H1 (cell line): Measurements from ENCODE around the gene STK31. TPM values are rescaled to one million over a fixed set of nuclear protein-coding genes. Genes with fewer than 3 reads are reported as not detected.

Source experiments
- CTCF ChIA-PET: fragments of 300-600 bp; sonication (Branson Sonifier 250); formaldehyde crosslinking; loops from one replicate; lab custom pipeline; 2021; ENCODE audit not compliant: partially characterized antibody; lab: Charles Lee
- POLR2A ChIA-PET: fragments of 300-600 bp; sonication (Branson Sonifier 250); formaldehyde crosslinking; loops from one replicate; lab custom pipeline; 2021; ENCODE audit warnings: inconsistent platforms; ENCODE audit not compliant: partially characterized antibody; lab: Charles Lee
- DNase-seq, 2 experiments: peaks; one replicate each; pipeline versions ENCODE4 v3.0.0 to v3.0.0-alpha.2; 2010 to 2022; ENCODE audit warnings: low spot score in 2 of 2, low read depth in 1 of 2, mixed read lengths in 1 of 2
- FAIRE-seq: peaks from 2 replicates; lab custom pipeline; 2011; peaks lifted over from hg19 to GRCh38; lab: Jason Lieb, UNC
- H2AFZ ChIP-seq: 2 replicates; pipeline ENCODE4 v1.8.1; 2012; ENCODE audit warnings: low read length, inconsistent platforms
- H2AK5ac ChIP-seq: 2 replicates; pipeline ENCODE4 v1.6.1; 2013; ENCODE audit warnings: low read depth, low read length
- H2BK120ac ChIP-seq: replicated peaks from 2 replicates; pipeline ENCODE3; 2013; ENCODE audit warnings: low read depth, low read length, inconsistent platforms
- H2BK12ac ChIP-seq: 2 replicates; pipeline ENCODE4 v1.6.1; 2013; ENCODE audit warnings: low read depth, low read length
- H2BK15ac ChIP-seq: 2 replicates; pipeline ENCODE4 v1.6.1; 2013; ENCODE audit warnings: low read length
- H2BK20ac ChIP-seq: 2 replicates; pipeline ENCODE4 v1.6.1; 2013; ENCODE audit warnings: low read length
- H2BK5ac ChIP-seq: 2 replicates; pipeline ENCODE4 v1.6.1; 2013; ENCODE audit warnings: low read depth, low read length
- H3K14ac ChIP-seq: 2 replicates; pipeline ENCODE4 v1.6.1; 2013; ENCODE audit warnings: inconsistent platforms; ENCODE audit not compliant: insufficient read length
- H3K18ac ChIP-seq: 2 replicates; pipeline ENCODE4 v1.6.1; 2013; ENCODE audit warnings: low read length; ENCODE audit errors: extremely low read depth
- H3K23ac ChIP-seq: 2 replicates; pipeline ENCODE4 v1.6.1; 2013; ENCODE audit warnings: inconsistent platforms; ENCODE audit not compliant: insufficient read length
- H3K23me2 ChIP-seq: 2 replicates; pipeline ENCODE4 v1.6.1; 2013; ENCODE audit warnings: low read depth, low read length
- H3K27ac ChIP-seq: 2 replicates; pipeline ENCODE4 v1.6.1; 2011; ENCODE audit warnings: low read depth, low read length, inconsistent platforms
- H3K27me3 ChIP-seq, 4 experiments: replicated peaks in 1 of 4; 1 replicate in 1 of 4; 2 replicates in 3 of 4; pipeline versions ENCODE4 v1.6.1 to v1.8.1; 2011 to 2013; ENCODE audit warnings: low read length in 3 of 4, mild to moderate bottlenecking in 3 of 4, inconsistent platforms in 2 of 4, mixed read lengths in 2 of 4, moderate library complexity in 1 of 4; ENCODE audit not compliant: control insufficient read depth in 3 of 4, insufficient read depth in 3 of 4; ENCODE audit errors: extremely low read depth in 1 of 4
- H3K36me3 ChIP-seq, 4 experiments: 2 replicates each; pipeline versions ENCODE4 v1.6.1 to v1.8.1; 2011 to 2013; ENCODE audit warnings: mild to moderate bottlenecking in 4 of 4, low read length in 3 of 4, moderate library complexity in 2 of 4, control low read depth in 1 of 4, inconsistent platforms in 1 of 4; ENCODE audit not compliant: insufficient read depth in 4 of 4, control insufficient read depth in 2 of 4
- H3K4ac ChIP-seq: replicated peaks from 2 replicates; pipeline ENCODE3; 2013; ENCODE audit warnings: low read length, low read depth, mixed read lengths, inconsistent platforms; ENCODE audit not compliant: insufficient read length
- H3K4me1 ChIP-seq, 4 experiments: replicated peaks in 1 of 4; 1 replicate in 1 of 4; 2 replicates in 3 of 4; pipeline versions ENCODE4 v1.6.1 to v1.8.1; 2011 to 2013; ENCODE audit warnings: low read length in 3 of 4, inconsistent platforms in 2 of 4, mixed read lengths in 1 of 4; ENCODE audit not compliant: insufficient read depth in 4 of 4, control insufficient read depth in 3 of 4
- H3K4me2 ChIP-seq, 2 experiments: 2 replicates each; pipeline versions ENCODE4 v1.6.1 to v1.8.1; 2011 to 2013; ENCODE audit warnings: low read depth in 2 of 2, low read length in 2 of 2, control low read depth in 1 of 2, inconsistent platforms in 1 of 2, mild to moderate bottlenecking in 1 of 2; ENCODE audit not compliant: insufficient read depth in 1 of 2
- H3K4me3 ChIP-seq, 4 experiments: fragments of 200-600, 300-600 bp in 1 of 4; sonication (generic), shearing (Covaris generic), sonication (Bioruptor Twin) in 1 of 4; 2 replicates each; pipeline versions ENCODE4 v1.5.1 to v1.8.1; 2011 to 2016; ENCODE audit warnings: low read length in 4 of 4, low read depth in 3 of 4, control low read depth in 2 of 4, inconsistent platforms in 2 of 4, mild to moderate bottlenecking in 2 of 4, mixed read lengths in 1 of 4, moderate library complexity in 1 of 4; ENCODE audit not compliant: insufficient read depth in 2 of 4; ENCODE audit errors: extremely low read depth in 1 of 4
- H3K56ac ChIP-seq: replicated peaks from 2 replicates; pipeline ENCODE3; 2013; ENCODE audit warnings: low read depth, mild to moderate bottlenecking, mixed read lengths, low read length, inconsistent platforms; ENCODE audit not compliant: insufficient read length
- H3K79me1 ChIP-seq: 2 replicates; pipeline ENCODE4 v1.6.1; 2013; ENCODE audit warnings: low read depth, low read length, control low read depth
- H3K79me2 ChIP-seq, 2 experiments: 2 replicates each; pipeline versions ENCODE4 v1.6.1 to v1.8.1; 2012 to 2013; ENCODE audit warnings: low read length in 2 of 2, mild to moderate bottlenecking in 2 of 2, inconsistent platforms in 1 of 2; ENCODE audit not compliant: insufficient read depth in 2 of 2, control insufficient read depth in 1 of 2
- H3K9ac ChIP-seq, 4 experiments: replicated peaks in 1 of 4; 1 replicate in 1 of 4; 2 replicates in 3 of 4; pipeline versions ENCODE4 v1.6.1 to v1.8.1; 2011 to 2013; ENCODE audit warnings: low read depth in 3 of 4, low read length in 3 of 4, control low read depth in 2 of 4, mild to moderate bottlenecking in 2 of 4, moderate library complexity in 2 of 4, inconsistent platforms in 1 of 4; ENCODE audit errors: extremely low read depth in 1 of 4
- H3K9me3 ChIP-seq, 2 experiments: 2 replicates each; pipeline versions ENCODE4 v1.6.1 to v1.8.1; 2012 to 2013; ENCODE audit warnings: mild to moderate bottlenecking in 2 of 2, moderate library complexity in 2 of 2, control low read depth in 1 of 2, inconsistent platforms in 1 of 2, low read depth in 1 of 2, low read length in 1 of 2, mixed read lengths in 1 of 2; ENCODE audit not compliant: insufficient read depth in 2 of 2
- H4K20me1 ChIP-seq, 2 experiments: replicated peaks in 1 of 2; 2 replicates each; pipeline versions ENCODE3 to v1.8.1; 2011 to 2013; ENCODE audit warnings: inconsistent platforms in 2 of 2, low read length in 2 of 2, mild to moderate bottlenecking in 1 of 2; ENCODE audit not compliant: insufficient read depth in 2 of 2, control insufficient read depth in 1 of 2
- H4K5ac ChIP-seq: 2 replicates; pipeline ENCODE4 v1.6.1; 2013; ENCODE audit warnings: low read length, low read depth, mixed read lengths, inconsistent platforms; ENCODE audit not compliant: insufficient read length
- H4K8ac ChIP-seq: 2 replicates; pipeline ENCODE4 v1.8.0; 2013; ENCODE audit warnings: mild to moderate bottlenecking, moderate library complexity, low read length, inconsistent platforms; ENCODE audit not compliant: insufficient read depth; ENCODE audit errors: extremely low read depth
- H4K91ac ChIP-seq: replicated peaks from 2 replicates; pipeline ENCODE3; 2013; ENCODE audit warnings: low read length, mixed read lengths, inconsistent platforms; ENCODE audit not compliant: insufficient read length
- CTBP2 ChIP-seq: IDR thresholded peaks from 2 replicates; pipeline ENCODE4 v1.7.0; 2011; ENCODE audit warnings: borderline replicate concordance, mild to moderate bottlenecking, moderate library complexity, mixed read lengths, low read length; ENCODE audit not compliant: insufficient read depth, insufficient read length
- EZH2 ChIP-seq: fragments of 200-600 bp; sonication (generic); IDR thresholded peaks from 2 replicates; pipeline ENCODE4 v1.7.1; 2012; ENCODE audit warnings: low read depth, mild to moderate bottlenecking, moderate library complexity, low read length, inconsistent platforms; ENCODE audit not compliant: severe bottlenecking
- JUND ChIP-seq: IDR thresholded peaks from 2 replicates; pipeline ENCODE4 v1.6.1; 2011; ENCODE audit warnings: mild to moderate bottlenecking, improper control_type of control experiment, low read length
- SIN3A ChIP-seq, 2 experiments: IDR thresholded peaks in 1 of 2; conservative IDR thresholded peaks in 1 of 2; 2 replicates each; pipeline ENCODE4 v1.6.1; 2011 to 2012; ENCODE audit warnings: low read length in 2 of 2, improper control_type of control experiment in 1 of 2, low read depth in 1 of 2, mild to moderate bottlenecking in 1 of 2
- SP2 ChIP-seq: IDR thresholded peaks from 2 replicates; pipeline ENCODE4 v1.6.1; 2012; ENCODE audit warnings: mild to moderate bottlenecking, low read length, inconsistent platforms
- USF2 ChIP-seq: IDR thresholded peaks from 2 replicates; pipeline ENCODE4 v1.6.1; 2011; ENCODE audit warnings: low read length, improper control_type of control experiment
- WGBS, 2 experiments: shearing (Covaris generic) in 1 of 2; methylation state at CpG; one replicate each; pipeline versions ENCODE4 v1.1.6 to v1.1.7; 2013 to 2015; ENCODE audit warnings: low lambda C conversion rate in 2 of 2, mixed read lengths in 2 of 2, inconsistent platforms in 1 of 2, low coverage in 1 of 2, missing lambda C conversion rate in 1 of 2; ENCODE audit not compliant: insufficient replicate concordance in 2 of 2, insufficient coverage in 1 of 2, insufficient read length in 1 of 2; ENCODE audit errors: extremely low coverage in 1 of 2, missing lambda C conversion rate in 1 of 2; 5-methylcytosine and 5-hydroxymethylcytosine counted together
- polyA plus RNA-seq, 7 experiments: library from polyadenylated mRNA; depleted of rRNA in 3 of 7; stranded (reverse) in 5 of 7; unstranded in 2 of 7; fragments of >200 nt in 5 of 7; fragments of 200-250 nt in 2 of 7; gene quantifications; 1 replicate in 5 of 7; 2 replicates in 1 of 7; 4 replicates in 1 of 7; pipeline versions ENCODE4 v1.2.1 to v1.2.3, GENCODE V29; 2011 to 2013; ENCODE audit warnings: missing spikeins in 2 of 7, mixed read lengths in 2 of 7
- total RNA-seq: library from RNA; stranded (reverse); fragmentation: NEBNext Ultra II Directional; extraction: Animal tissue kit (Norgen Biotek cat#: 25700); gene quantifications from 2 replicates; pipeline ENCODE4 v1.2.1, GENCODE V29; 2021

The STK31 gene
- total and polyA plus RNA-seq, 2 of the 8 experiments (the other 6 are each of a cell fraction or from before 2014, with no cell fraction given) = 0.15 to 0.32 TPM

- no peaks in the 10 kb centered on the region for H3K9me3 ChIP-seq
- POLR2A ChIA-PET = interaction anchor here (0.6 to 1.8 kb wide), 2 partner anchors 163 to 184 kb away, joined by 3 to 4 read pairs; no protein-coding TSS in a partner anchor
- H3K23ac ChIP-seq = no peak overlapping the region
- no peak overlapping the region for H2BK120ac ChIP-seq
- no peaks in the 10 kb centered on the region for H3K79me2 ChIP-seq
- no peak overlapping the region for H3K18ac ChIP-seq
- H2BK5ac ChIP-seq = no peak overlapping the region
- no peak overlapping the region for H3K4me2 ChIP-seq
- WGBS, 2 experiments = 67% methylated on average over 6 of the region's 6 CpGs; no CpG with 5 or more reads in 1 of the 2 experiments
- H2BK20ac ChIP-seq = no peak overlapping the region
- H3K9ac ChIP-seq = no peak overlapping the region
- no peak overlapping the region for H3K56ac ChIP-seq
- H4K8ac ChIP-seq = no peak overlapping the region
- H3K4me1 ChIP-seq = no peaks in the 10 kb centered on the region
- no peaks in the 10 kb centered on the region for H3K79me1 ChIP-seq
- no peaks in the 10 kb centered on the region for H3K27me3 ChIP-seq
- DNase-seq = no peak
- no peak overlapping the region for H2BK12ac ChIP-seq
- H3K23me2 ChIP-seq = no peaks in the 10 kb centered on the region
- H3K4me3 ChIP-seq = no peak overlapping the region
- no peak overlapping the region for H3K14ac ChIP-seq
- no peaks in the 10 kb centered on the region for H3K36me3 ChIP-seq
- H3K27ac ChIP-seq = no peak overlapping the region
- H2AK5ac ChIP-seq = no peak overlapping the region
- TF ChIP-seq USF2 = no peak
- TF ChIP-seq SIN3A (conservative IDR thresholded peaks at IDR 0.05 in 1 of 2, IDR thresholded peaks at IDR 0.05 in 1 of 2; ENCODE audit: low read depth in 1 of 2, low read length in 2 of 2) = no peak
- TF ChIP-seq SP2 = no peak
- no peak for TF ChIP-seq CTBP2
- no peak for TF ChIP-seq EZH2
- no peak for TF ChIP-seq JUND
- H4K5ac ChIP-seq = no peak overlapping the region
- H4K20me1 ChIP-seq = no peaks in the 10 kb centered on the region
- CTCF ChIA-PET = interaction anchor here (0.6 to 7.1 kb wide), 4 partner anchors 17 to 620 kb away, joined by 3 to 74 read pairs (median 40); no protein-coding TSS in a partner anchor
- H4K91ac ChIP-seq = no peak overlapping the region
- H2AFZ ChIP-seq = no peak overlapping the region
- H3K4ac ChIP-seq = no peak overlapping the region
- FAIRE-seq = no peak
- no peak overlapping the region for H2BK15ac ChIP-seq
These were observed 5.1 kb downstream of the STK31 start for GRCh38 chr7:23715099-23715498.
